DOHH2 (cell line): ENCODE results near the gene CORO1C.

Experiments
- EZH2phosphoT487 ChIP-seq: fragments of 200-600 bp; sonication (generic); IDR thresholded peaks from 2 replicates; pipeline ENCODE4 v1.6.1; 2017; ENCODE audit warnings: borderline replicate concordance, mild to moderate bottlenecking, antibody characterized with exemption, low read length, moderate library complexity, mixed read lengths
- TF ChIP-seq, protein P1 (sequence below): fragments of 200-600 bp; sonication (generic); IDR thresholded peaks from one replicate; pipeline ENCODE4 v1.5.1; 2014; ENCODE audit warnings: antibody characterized with exemption, mild to moderate bottlenecking, low read depth, low read length; ENCODE audit not compliant: poor library complexity, severe bottlenecking

GRCh38 chr12:108605000-108605689 lies 126.2 kb downstream of the CORO1C start:
- TF ChIP-seq, protein P1, sequence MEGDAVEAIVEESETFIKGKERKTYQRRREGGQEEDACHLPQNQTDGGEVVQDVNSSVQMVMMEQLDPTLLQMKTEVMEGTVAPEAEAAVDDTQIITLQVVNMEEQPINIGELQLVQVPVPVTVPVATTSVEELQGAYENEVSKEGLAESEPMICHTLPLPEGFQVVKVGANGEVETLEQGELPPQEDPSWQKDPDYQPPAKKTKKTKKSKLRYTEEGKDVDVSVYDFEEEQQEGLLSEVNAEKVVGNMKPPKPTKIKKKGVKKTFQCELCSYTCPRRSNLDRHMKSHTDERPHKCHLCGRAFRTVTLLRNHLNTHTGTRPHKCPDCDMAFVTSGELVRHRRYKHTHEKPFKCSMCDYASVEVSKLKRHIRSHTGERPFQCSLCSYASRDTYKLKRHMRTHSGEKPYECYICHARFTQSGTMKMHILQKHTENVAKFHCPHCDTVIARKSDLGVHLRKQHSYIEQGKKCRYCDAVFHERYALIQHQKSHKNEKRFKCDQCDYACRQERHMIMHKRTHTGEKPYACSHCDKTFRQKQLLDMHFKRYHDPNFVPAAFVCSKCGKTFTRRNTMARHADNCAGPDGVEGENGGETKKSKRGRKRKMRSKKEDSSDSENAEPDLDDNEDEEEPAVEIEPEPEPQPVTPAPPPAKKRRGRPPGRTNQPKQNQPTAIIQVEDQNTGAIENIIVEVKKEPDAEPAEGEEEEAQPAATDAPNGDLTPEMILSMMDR: no peak
- TF ChIP-seq EZH2phosphoT487: no peak
